Fibroblast of skin of right biceps (primary cell): ENCODE data around the gene PCMT1.
"Not testable (repeated sequence)": the region's sequence is repeated elsewhere in the genome, so short reads cannot be mapped to it uniquely, and the experiment has no call there.

Experiments used
- DNase-seq: peaks from one replicate; pipeline ENCODE4 v3.0.0-alpha.2; 2013

PCMT1 gene

DNA sequence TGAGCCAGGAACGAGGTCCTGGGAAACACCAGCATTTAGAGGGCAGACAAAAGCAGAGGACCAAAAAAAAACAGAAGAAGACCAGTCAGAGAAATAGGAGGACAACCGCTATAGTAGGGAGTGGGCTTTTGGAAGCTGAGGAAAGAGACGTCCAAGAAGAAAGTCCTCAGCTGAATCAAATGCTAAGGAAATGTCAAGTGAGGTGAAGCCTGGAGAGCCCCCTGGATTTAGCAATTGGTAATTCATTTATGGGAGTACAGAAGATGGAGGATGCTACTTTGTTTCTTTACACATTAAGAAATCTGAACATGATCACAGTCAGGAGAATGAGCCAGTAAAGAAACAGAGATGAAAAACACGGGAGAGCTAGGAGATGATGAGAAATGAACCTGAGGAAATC lies 73.5 kb downstream of the PCMT1 start:
- no peak for DNase-seq

DNA sequence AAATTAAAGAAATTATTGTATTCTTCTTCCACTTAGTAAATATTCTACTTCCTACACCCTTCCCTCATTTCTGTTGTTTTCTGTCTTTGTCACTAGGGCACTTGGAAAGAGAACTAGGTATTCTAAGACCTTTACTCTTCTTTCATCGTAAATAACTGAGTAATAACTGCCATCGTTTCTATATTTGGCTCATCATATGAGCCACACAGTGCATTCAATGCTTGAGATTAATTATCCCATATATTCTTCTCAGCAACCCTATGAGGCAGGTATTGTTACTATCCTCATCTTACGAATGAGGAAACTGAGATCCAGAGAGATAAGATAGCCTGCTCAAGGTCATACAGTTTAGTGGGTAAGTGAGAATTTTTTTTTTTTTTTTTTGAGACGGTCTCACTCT lies 75.8 kb downstream of the PCMT1 start:
- DNase-seq = no peak

DNA sequence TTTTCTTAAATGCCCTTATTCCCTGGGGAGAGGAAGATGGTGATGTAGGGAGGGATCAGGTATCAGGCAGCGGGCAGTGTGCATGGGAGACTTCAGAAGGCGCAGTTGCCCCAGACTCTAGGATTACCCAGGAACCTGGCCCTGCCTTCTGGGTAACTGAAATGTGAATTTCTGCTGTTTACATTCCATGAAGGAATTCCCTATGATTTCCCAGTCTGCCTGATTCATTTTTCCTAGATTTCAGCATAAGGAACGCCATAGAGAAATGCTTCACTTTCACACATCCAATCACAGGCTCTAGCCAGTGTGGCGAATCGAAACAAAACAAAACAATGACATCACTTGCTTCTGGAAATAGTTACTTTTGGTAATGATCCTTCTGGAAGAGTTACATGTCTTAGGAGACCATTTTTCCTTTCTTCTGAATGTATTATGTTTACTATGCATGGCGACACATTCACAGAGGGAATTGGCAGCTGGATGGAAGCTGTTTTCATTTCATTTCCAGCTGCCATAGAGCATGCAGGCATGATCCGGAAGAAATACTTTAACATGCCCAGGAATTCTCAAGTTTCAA lies 81.3 kb downstream of the PCMT1 start:
- DNase-seq = peak; percentile 75

DNA sequence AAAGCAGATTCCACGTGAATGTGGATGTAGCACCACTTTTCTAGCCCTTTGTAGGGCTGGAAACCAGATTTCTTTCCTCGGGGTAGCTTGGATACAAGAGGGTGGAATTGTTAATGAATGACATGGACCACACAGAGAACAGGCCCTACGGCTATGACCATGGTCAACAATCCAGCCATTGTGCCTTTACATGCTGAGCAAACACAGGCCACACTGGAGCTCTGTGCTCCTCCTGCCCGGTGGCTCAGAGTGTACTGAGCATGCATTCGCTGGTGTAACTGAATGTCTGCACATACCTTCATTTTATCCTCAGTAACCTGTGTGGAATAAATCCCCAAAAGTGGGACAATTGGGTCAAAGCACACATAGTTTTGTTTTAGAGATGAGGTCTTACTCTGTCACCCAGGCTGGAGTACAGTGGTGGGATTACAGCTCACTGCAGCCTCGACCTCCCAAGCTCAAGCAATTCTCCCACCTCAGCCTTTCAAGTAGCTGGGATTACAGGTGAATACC lies 81.8 kb downstream of the PCMT1 start:
- DNase-seq = no peak

DNA sequence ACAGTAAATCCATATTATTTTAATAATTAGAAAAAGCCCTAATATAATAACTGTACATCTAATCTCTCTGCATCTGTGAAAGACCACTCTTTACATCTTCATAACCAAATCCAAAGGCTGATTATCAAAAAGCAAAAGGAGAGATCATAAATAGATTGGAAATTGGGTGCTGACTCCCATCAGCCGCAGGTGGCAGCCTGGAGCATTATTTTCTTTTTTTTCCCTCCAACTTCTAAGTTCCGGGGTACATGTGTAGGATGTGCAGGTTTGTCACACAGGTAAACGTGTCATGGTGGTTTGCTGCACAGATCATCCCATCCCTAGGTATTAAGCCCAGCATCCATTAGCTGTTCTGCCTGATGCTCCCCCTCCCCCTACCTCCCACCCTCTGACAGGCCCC lies 84.1 kb downstream of the PCMT1 start:
- no peak for DNase-seq

DNA sequence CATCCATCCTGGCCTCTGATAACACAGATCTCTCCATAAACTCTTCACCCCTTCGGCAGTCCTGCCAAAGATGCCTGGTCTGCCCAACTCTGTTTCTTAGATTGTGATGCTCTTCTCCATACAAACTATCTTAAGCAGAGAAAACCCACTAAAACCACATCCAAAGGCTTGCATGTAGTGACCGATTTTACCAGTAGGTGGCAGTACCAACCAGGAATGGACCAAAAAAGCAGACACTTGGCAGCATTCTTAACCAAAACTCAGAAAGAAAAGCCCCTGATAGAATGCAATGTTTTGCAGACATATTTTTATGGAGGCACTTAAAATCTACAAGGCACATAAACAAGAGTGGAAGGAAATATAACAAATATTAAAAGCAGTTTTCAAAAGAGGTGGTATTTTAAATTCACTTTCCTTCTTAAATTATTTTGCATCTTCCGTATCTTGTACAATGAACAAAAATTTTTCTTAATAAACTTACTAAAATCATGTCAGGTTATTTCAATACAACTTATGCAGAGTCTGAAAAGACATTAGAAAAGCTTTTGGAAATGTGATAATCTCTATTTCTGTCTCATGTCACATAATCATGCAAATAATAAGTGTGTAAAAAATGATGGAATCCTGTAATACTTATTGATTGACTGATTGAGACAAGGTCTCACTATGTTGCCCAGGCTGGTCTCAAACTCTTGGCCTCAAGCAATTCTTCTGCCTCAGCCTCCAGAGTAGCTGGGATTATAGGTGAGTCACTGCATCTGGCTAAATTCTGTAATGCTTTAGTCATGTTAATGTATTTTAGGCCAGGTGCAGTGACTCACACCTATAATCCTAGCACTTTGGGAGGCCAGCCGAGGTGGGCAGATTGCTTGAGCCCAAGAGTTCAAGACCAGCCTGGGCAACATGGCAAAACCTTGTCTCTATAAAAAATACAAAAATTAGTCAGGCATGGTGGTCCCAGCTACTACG lies 85.3 kb downstream of the PCMT1 start:
- DNase-seq = peak; percentile 66

DNA sequence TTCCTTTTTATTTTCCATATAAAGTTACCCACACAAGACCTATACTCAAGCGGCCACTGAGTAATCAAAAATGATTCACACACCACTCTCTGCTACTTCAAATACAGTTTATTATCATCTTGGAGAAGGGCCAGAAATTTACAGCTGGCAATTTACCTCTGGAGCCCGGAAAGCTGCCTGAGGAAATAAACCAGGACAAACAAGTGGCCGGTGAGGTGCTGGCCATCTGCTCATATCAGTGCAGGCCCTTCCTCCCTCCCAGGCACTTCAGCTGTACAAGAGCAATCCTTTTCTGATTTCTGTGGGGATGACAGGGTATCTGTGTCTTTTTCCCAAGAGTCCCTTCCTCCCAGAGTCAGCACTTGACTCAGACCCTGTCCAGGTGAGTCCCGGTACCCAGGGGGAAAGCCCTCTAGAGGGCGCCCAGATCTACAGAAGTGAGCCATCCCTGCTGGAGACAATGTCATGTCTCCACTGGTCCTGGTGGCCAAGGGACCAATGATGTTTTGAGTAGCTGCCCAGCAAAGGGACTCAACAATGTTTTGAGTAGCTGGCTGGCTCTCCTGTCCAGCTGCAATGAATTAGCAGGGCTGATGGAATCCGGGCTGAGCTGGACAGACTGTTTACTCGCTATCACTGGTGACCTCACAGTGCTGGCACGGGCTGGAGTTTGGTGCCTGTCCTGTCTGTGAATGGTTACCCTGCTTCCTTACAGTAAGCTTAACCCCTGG lies 91.0 kb downstream of the PCMT1 start:
- peak; percentile 65 for DNase-seq

DNA sequence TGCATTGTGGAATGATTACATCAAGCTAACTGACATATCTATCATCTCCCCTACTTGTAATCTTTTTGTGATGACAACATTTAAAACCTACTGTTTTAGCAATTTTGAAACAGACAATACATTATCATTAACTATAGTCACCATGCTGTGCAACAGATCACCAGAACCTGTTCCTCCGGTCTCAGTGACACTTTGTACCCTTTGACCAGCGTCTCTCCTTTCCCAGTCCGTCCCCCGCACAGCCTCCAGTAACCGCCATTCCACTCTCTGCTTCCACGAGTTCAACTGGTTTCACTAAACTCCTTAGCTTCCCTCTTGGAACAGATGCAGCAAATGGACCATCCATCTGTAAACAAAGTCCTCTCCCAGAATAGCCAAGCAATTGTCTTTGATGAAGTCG lies 92.8 kb downstream of the PCMT1 start:
- no peak for DNase-seq

DNA sequence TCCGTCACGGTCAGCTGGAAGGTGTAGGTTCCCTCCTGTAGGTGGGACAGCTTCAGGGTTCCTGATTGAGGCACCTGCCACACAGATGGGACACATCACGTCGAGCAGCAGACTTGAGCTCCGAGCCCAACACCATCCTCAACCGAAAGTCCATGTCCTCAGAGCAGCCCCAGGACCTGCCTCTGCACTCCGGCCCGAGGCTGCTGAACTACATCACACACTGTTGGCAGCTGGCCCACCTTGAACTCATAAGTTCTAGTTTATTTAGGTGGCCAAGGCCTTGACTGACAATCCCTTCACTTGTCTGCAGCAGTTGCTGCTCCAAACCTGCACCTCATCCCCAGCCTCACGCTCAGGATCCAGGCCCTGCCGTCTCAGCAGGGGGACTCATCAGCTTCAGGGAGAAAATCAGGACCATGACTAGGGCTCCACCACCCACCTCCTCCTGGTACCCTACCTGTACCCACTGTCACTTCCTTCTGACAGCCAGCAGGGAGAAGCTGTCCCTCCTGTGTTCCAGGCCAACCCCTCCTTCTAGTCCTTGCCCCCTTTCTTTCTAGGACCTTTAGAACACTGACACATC lies 93.6 kb downstream of the PCMT1 start:
- DNase-seq = no peak

DNA sequence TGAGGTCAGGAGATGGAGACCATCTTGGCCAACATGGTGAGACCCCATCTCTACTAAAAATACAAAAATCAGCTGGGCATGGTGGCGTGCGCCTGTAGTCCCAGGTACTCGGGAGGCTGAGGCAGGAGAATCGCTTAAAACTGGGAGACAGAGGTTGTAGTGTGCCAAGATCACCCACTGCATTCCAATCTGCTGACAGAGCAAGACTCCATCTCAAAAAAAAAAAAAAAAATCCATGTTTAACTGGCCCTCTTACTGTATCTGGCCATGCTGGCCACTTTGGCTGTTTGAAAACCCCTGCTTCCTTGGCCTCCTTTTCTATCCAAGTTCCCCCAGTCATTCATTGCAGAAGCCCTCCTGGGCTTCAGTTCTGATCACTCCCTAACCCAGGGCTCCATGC lies 94.5 kb downstream of the PCMT1 start:
- DNase-seq = peak; percentile 54

DNA sequence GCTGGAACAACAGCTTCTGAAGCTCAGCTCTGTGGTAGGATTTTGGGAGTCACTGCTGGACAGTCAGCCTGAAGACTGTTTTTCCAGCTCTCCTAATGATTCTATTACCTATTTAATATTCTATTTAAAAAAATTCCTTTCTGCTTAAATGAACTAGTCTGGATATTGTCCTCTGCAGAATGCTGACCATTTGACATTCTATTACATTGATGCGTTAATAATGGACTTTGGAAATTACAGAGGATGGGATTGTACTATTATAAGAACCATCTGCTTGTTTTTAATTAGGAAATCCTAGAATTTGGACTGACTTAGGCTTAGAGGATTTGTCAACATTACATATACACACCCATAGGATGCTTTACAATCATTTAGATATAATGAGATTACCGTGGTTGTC lies 94.9 kb downstream of the PCMT1 start:
- no peak for DNase-seq

DNA sequence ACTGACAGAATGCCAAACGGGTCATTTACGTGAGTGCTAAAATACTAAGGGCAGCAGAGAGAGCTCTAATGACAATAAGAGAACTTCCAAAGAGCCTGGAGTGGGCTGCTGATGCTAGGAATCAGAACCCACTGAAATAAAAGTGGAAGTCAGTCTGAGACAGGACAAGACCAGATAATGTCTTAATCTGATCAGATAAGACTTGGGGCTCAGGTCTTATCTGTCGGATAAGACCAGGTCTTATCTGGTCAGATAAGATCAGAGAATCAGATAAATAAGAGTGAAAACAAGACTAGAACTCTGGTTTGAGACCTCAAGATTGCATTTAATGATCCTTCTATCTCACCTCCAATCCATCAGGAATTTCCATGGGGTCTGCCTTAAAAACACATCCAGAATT lies 96.0 kb downstream of the PCMT1 start:
- no peak for DNase-seq

DNA sequence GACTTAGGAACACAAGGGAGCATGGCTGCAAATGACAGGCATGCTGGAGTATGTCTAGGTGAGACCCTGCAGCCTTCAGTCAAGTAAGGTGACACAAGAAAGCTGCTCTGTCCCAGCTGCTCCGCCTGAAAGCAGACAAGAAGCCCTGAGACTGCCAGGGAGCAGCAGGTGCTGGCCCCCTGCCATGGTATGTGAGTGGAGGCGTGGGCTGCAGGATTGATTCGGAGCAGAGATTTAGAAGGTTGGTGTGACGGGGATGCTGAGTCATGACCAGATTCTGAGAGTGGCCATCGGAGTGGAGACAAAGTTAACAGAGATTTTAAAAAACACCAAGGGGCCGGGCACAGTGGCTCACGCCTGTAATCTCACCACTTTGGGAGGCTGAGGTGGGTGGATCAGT lies 96.8 kb downstream of the PCMT1 start:
- DNase-seq = peak; percentile 91

DNA sequence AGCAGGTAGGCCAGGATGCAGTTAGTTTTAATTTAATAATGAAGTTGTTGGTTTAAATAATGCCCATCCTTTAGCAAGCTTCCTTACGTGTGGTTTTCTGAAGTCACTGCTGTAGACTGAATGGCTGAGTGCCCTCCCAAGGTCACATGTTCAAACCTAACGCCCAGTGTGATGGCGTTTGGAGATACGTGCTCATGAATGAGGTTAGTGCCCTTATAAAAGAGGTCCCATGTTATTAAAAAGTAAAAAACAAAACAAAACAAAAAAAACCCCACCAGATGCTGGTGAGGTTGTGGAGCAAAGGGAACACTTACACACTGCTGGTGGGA lies 98.4 kb downstream of the PCMT1 start:
- no peak for DNase-seq

DNA sequence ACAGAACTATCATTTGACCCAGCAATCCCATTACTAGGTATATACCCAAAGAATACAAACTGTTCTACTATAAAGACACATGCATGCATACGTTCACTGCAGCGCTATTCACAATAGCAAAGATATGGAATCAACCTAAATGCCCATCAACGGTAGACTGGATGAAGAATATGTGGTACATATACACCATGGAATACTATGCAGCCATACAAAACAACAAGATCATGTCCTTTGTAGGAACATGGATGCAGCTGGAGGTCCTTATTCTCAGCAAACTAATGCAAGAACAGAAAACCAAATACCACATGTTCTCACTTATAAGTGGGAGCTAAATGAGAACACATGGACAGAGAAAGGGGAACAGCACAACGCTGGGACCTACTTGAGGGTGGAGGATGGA lies 98.8 kb downstream of the PCMT1 start:
- DNase-seq = not testable (repeated sequence)

DNA sequence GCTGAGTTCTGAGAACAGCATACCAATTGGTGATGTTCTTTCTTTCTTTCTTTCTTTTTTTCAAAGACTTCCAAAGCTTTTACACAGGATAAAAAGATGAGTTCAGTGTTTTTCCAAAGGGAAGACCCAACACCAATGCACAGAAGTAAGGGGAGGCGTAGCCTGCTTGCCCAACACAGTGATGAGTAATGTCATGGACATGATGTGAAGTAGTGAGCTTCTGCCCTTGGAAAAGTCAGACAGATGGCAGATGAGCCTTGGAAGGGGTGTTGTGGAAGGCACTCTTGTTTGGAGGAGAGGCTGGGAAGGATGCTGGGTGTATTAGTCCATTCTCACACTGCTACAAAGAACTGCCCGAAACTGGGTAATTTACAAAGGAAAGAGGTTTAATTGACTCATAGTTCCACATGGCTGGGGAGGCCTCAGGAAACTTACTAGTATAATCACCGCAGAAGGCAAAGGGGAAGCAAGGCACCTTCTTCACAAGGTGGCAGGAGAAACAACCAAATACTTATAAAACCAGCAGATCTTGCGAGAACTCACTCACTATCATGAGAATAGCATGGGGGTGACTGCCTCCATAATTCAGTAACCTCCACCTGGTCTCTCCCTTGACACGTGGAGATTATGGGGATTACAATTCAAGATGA lies 102.0 kb downstream of the PCMT1 start:
- peak; percentile 73 for DNase-seq

DNA sequence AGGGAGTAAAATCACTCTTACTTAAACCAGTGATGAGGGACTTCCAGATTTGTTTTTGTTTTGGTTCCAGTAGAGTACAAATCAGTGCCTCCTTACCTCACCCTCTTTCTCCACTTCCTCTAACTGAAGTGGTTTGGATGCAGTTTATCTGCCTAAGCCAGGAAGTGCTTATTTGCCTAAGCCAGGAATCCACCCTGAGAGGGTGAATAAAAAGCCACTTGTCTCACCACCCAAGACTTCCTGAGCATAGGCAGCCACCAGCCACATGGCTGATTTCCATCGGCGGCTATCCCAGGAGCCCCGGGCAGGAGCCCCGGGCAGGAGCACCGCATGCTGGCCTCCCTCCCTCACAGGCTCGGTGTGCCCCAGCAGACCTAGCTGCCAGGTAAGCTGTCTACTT lies 102.6 kb downstream of the PCMT1 start:
- peak; percentile 31 for DNase-seq

DNA sequence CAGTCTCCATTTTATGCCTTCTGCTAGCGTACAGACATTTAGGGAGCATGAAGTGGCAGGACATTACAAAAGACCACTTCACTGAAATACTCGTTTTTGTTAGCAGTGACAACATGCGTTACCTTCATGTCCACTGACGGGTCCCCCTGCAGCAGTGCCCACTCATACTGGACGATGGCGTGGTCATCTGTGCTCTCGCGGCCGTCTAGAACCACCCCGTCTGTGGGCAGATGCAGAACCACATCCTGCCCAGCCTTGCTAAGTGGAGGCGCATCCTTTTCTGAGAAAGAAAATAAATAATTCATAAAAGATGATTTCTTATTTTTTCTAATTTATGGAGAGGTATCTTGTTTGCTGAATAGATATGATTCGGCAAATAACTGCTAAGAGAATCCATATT lies 103.3 kb downstream of the PCMT1 start:
- DNase-seq = no peak

DNA sequence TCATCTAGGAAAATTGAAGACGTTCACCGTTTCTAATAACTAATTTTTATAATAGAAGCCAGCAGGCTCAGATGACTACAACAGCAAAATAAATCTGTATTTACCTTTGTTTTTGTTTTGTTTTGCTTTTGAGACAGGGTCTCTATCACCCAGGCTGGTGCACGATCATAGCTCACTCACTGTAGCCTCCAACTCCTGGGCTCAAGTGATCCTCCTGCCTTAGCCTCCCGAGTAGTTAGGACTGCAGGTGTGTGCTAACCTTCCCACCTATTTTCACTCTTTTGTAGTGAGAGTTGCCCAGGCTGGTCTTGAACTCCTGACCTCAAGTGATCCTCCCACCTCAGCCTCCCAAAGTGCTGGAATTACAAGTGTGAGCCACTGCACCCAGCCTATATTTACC lies 104.5 kb downstream of the PCMT1 start:
- DNase-seq = not testable (repeated sequence)

DNA sequence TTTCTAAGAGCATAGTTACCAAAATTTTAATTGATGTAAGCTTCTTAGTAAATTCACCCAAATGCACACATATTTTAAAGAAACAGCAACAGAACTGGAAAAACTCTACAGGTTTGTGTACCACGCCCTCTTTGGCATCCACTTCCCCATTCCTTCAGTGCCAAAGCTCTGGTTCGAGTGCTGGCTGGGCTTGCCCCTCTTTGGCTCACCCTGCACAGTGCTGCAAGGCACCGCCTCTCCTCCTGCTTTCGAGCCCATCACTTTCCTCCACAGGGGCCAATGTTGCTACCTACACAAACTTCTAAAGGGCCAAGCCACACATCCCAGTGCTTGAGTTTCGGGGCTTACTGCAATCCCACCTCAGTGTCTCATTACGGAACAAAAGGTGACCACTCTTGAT lies 105.0 kb downstream of the PCMT1 start:
- no peak for DNase-seq

DNA sequence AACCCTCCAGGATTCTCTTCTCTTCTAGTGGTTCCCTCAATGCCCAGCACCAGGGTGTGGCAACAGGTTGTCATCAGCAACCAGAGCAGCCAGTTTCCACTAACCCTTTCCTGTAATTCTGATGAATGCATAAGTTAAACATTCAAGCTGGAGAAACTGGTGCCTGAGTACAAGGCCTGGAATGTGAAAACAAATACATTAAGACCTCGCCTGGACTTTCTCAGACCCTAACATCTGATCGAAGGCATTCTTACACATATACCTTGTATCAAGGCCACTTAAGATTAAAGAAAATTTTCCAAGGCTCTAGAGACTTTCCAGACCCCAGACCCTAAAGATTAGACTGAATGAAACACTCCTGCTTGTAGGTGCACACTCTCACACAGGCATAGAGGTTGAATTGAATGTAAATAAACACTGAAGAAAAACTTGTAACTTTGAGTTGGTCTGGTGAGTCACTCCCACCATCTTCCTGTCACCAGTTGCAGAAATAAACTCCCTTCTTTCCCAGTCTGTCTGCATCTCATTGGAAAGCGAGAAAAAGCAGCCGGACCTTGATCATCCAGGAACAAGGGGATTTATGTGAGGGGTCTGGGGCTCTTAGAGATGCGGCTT lies 105.6 kb downstream of the PCMT1 start:
- DNase-seq = peak; percentile 94

DNA sequence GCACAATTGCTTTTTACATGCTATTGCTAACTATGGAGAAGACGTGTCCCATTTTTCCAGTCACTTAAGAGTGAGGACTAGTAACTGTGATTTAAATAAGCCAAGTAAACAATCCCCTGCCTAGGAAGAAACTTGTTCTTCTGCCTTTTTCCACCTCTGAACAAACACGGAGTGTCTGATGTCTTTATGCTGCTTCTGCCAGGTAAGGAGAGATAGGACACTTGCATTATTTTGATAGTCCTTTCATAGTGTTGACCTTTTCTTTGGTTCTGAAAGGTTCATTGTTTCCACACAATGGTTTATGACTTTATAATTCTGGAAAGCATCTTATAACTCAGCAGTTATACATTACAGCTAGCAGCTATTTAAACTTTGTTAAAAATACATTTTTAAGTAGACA lies 106.2 kb downstream of the PCMT1 start:
- DNase-seq = no peak
